ENCODE results near the gene PTPRQ.

PTPRQ gene

GRCh38 chr12:80712866-80713265 is 268.8 kb downstream of the PTPRQ start:
- Mint-ChIP-seq H3K9me3 (no peaks in the 10 kb centered on the region), H3K27me3 (peaks cover 81% of the 10 kb centered on the region), H3K4me1 (ENCODE audit: low read depth) (peaks cover 10% of the 10 kb centered on the region), H3K4me3 (no peak overlapping the region), H3K27ac (no peak overlapping the region), H3K36me3 (ENCODE audit: low read depth) (no peaks in the 10 kb centered on the region)
- intact Hi-C loops (cut with micrococcal nuclease) = no loop called here

GRCh38 chr12:80713419-80713818 is 269.4 kb downstream of the PTPRQ start:
- intact Hi-C loops (cut with micrococcal nuclease) = no loop called here
- Mint-ChIP-seq H3K4me3 (no peak overlapping the region), H3K36me3 (ENCODE audit: low read depth) (no peaks in the 10 kb centered on the region), H3K9me3 (no peaks in the 10 kb centered on the region), H3K27me3 (peaks cover 81% of the 10 kb centered on the region), H3K27ac (no peak overlapping the region), H3K4me1 (ENCODE audit: low read depth) (peaks cover 7% of the 10 kb centered on the region)

GRCh38 chr12:80714055-80714454 is 270.0 kb downstream of the PTPRQ start:
- H3K4me3 Mint-ChIP-seq = no peak overlapping the region
- H3K4me1 Mint-ChIP-seq (ENCODE audit: low read depth) = peaks cover under 1% of the 10 kb centered on the region
- H3K36me3 Mint-ChIP-seq (ENCODE audit: low read depth) = no peaks in the 10 kb centered on the region
- H3K27ac Mint-ChIP-seq = no peak overlapping the region
- peaks cover 79% of the 10 kb centered on the region for H3K27me3 Mint-ChIP-seq
- no peaks in the 10 kb centered on the region for H3K9me3 Mint-ChIP-seq
- intact Hi-C loops (cut with micrococcal nuclease) = no loop called here

GRCh38 chr12:80714846-80715245 is 270.8 kb downstream of the PTPRQ start:
- Mint-ChIP-seq H3K9me3 (no peaks in the 10 kb centered on the region), H3K4me3 (no peak overlapping the region), H3K4me1 (ENCODE audit: low read depth) (no peaks in the 10 kb centered on the region), H3K27ac (no peak overlapping the region), H3K36me3 (ENCODE audit: low read depth) (no peaks in the 10 kb centered on the region), H3K27me3 (peaks cover 74% of the 10 kb centered on the region)
- intact Hi-C loops (cut with micrococcal nuclease) = no loop called here

- no peaks in the 10 kb centered on the region for H3K9me3 Mint-ChIP-seq
- intact Hi-C loops (cut with micrococcal nuclease) = no loop called here
- H3K27ac Mint-ChIP-seq = no peak overlapping the region
Observed at GRCh38 chr12:80715713-80716249, 271.7 kb downstream of the PTPRQ start.

GRCh38 chr12:80716696-80717469 is 272.8 kb downstream of the PTPRQ start, which contains the start of gene MYF5:
TSS of gene MYF5 (plus strand) at chr12:80716912. CDS start at chr12:80717064, 152 bp downstream.
- H3K36me3 Mint-ChIP-seq (ENCODE audit: low read depth) = no peaks in the 10 kb centered on the region
- H3K27ac Mint-ChIP-seq = no peak within 1 kb of the TSS
- no peaks in the 10 kb centered on the region for H3K9me3 Mint-ChIP-seq
- H3K4me1 Mint-ChIP-seq (ENCODE audit: low read depth) = no peaks in the 10 kb centered on the region
- H3K4me3 Mint-ChIP-seq = no peak within 1 kb of the TSS
- intact Hi-C loops (cut with micrococcal nuclease) = no loop called here
- peaks cover 65% of the 10 kb centered on the region for H3K27me3 Mint-ChIP-seq

More at GRCh38 chr12:80715713-80716249, 271.7 kb downstream of the PTPRQ start:
- Mint-ChIP-seq H3K4me1 (ENCODE audit: low read depth) (no peaks in the 10 kb centered on the region), H3K36me3 (ENCODE audit: low read depth) (no peaks in the 10 kb centered on the region), H3K27me3 (peaks cover 67% of the 10 kb centered on the region), H3K4me3 (no peak overlapping the region)

- H3K4me1 Mint-ChIP-seq (ENCODE audit: low read depth) = no peaks in the 10 kb centered on the region
- H3K4me3 Mint-ChIP-seq = no peak overlapping the region
- H3K36me3 Mint-ChIP-seq (ENCODE audit: low read depth) = no peaks in the 10 kb centered on the region
- H3K9me3 Mint-ChIP-seq = no peaks in the 10 kb centered on the region
- H3K27me3 Mint-ChIP-seq = peaks cover 60% of the 10 kb centered on the region
- H3K27ac Mint-ChIP-seq = no peak overlapping the region
- intact Hi-C loops (cut with micrococcal nuclease) = no loop called here
Observed at GRCh38 chr12:80717856-80718255, 273.8 kb downstream of the PTPRQ start.

GRCh38 chr12:80720516-80720915 is 276.5 kb downstream of the PTPRQ start:
- intact Hi-C loops (cut with micrococcal nuclease) = no loop called here
- Mint-ChIP-seq H3K27ac (no peak overlapping the region), H3K27me3 (peaks cover 37% of the 10 kb centered on the region), H3K9me3 (no peaks in the 10 kb centered on the region), H3K4me3 (no peak overlapping the region), H3K4me1 (ENCODE audit: low read depth) (no peaks in the 10 kb centered on the region), H3K36me3 (ENCODE audit: low read depth) (no peaks in the 10 kb centered on the region)

- no peak overlapping the region for H3K27ac Mint-ChIP-seq
- intact Hi-C loops (cut with micrococcal nuclease) = no loop called here
- no peaks in the 10 kb centered on the region for H3K4me1 Mint-ChIP-seq (ENCODE audit: low read depth)
- no peaks in the 10 kb centered on the region for H3K9me3 Mint-ChIP-seq
- no peaks in the 10 kb centered on the region for H3K36me3 Mint-ChIP-seq (ENCODE audit: low read depth)
- no peak overlapping the region for H3K4me3 Mint-ChIP-seq
- peaks cover 32% of the 10 kb centered on the region for H3K27me3 Mint-ChIP-seq
Observed at GRCh38 chr12:80721326-80721725, 277.3 kb downstream of the PTPRQ start.
